GM12873 (cell line): ENCODE results near the gene PMP22.

Experiments
- CTCF ChIP-seq: IDR thresholded peaks from 2 replicates; pipeline ENCODE4 v1.5.1; 2012; ENCODE audit warnings: low read depth, mild to moderate bottlenecking, moderate library complexity, low read length, control low read depth; ENCODE audit not compliant: insufficient read depth; ENCODE audit errors: missing control alignments

PMP22 gene

GRCh38 chr17:15255713-15256454 is 9.2 kb downstream of the PMP22 start:
- TF ChIP-seq CTCF, result no peak

- no peak for TF ChIP-seq CTCF
Measured at GRCh38 chr17:15250135-15250860, 14.8 kb downstream of the PMP22 start.

GRCh38 chr17:15249487-15249886 is 15.6 kb downstream of the PMP22 start:
- TF ChIP-seq CTCF, result no peak

GRCh38 chr17:15247891-15248529 is 17.1 kb downstream of the PMP22 start:
- TF ChIP-seq CTCF, result peak; percentile 43

GRCh38 chr17:15245054-15245453 is 20.1 kb downstream of the PMP22 start:
- TF ChIP-seq CTCF, result no peak

- no peak for TF ChIP-seq CTCF
Measured at GRCh38 chr17:15240644-15241043, 24.5 kb downstream of the PMP22 start.

GRCh38 chr17:15239491-15239890 is 25.6 kb downstream of the PMP22 start:
- TF ChIP-seq CTCF, result no peak
